Right lung (tissue), 5 donors: ENCODE data around the gene STXBP6. TPM values are rescaled to one million over a fixed set of nuclear protein-coding genes. Genes with fewer than 3 reads are reported as not detected.
"Not testable (repeated sequence)": the region's sequence is repeated elsewhere in the genome, so short reads cannot be mapped to it uniquely, and the experiment has no call there.

Experiments used
- DNase-seq, 2 donors: peaks; one replicate each; pipeline ENCODE4 v3.0.0-alpha.2; 2013
- polyA plus RNA-seq, 5 donors: library from polyadenylated mRNA; unstranded; fragments of 120-200 nt; gene quantifications; one replicate each; pipeline versions ENCODE4 v1.2.1 to v1.2.3, GENCODE V29; 2013; ENCODE audit warnings: inconsistent platforms in 1 of 5, low replicate concordance in 1 of 5; ENCODE audit not compliant: insufficient read length in 5 of 5, insufficient read depth in 1 of 5

Gene STXBP6
- polyA plus RNA-seq, 5 donors = 39.1 to 61.9 (median 50.3) TPM

- not testable (repeated sequence) for DNase-seq
These were observed 213.6 kb downstream of the STXBP6 start for GRCh38 chr14:24836324-24836723.

GRCh38 chr14:24834956-24835355 is 215.0 kb downstream of the STXBP6 start:
- DNase-seq = no peak

- DNase-seq = no peak
These were observed 216.6 kb downstream of the STXBP6 start for GRCh38 chr14:24833385-24833784.

GRCh38 chr14:24831677-24832076 is 218.3 kb downstream of the STXBP6 start:
- no peak for DNase-seq

GRCh38 chr14:24829862-24830261 is 220.1 kb downstream of the STXBP6 start:
- DNase-seq = no peak

GRCh38 chr14:24828486-24828885 is 221.5 kb downstream of the STXBP6 start:
- no peak for DNase-seq

GRCh38 chr14:24826390-24826789 is 223.6 kb downstream of the STXBP6 start:
- no peak for DNase-seq

GRCh38 chr14:24820616-24821015 is 229.3 kb downstream of the STXBP6 start:
- no peak for DNase-seq

- no peak for DNase-seq
These were observed 231.1 kb downstream of the STXBP6 start for GRCh38 chr14:24818823-24819341.

- no peak for DNase-seq
These were observed 231.7 kb downstream of the STXBP6 start for GRCh38 chr14:24818058-24818822.

- DNase-seq = no peak
These were observed 232.5 kb downstream of the STXBP6 start for GRCh38 chr14:24817212-24818057.

GRCh38 chr14:24816929-24817211 is 233.1 kb downstream of the STXBP6 start:
- no peak for DNase-seq

GRCh38 chr14:24816011-24816928 is 233.7 kb downstream of the STXBP6 start:
- DNase-seq = no peak

GRCh38 chr14:24815543-24815942 is 234.4 kb downstream of the STXBP6 start:
- no peak for DNase-seq

GRCh38 chr14:24814944-24815343 is 235.0 kb downstream of the STXBP6 start:
- DNase-seq = no peak

- DNase-seq = no peak
These were observed 235.6 kb downstream of the STXBP6 start for GRCh38 chr14:24814346-24814745.

GRCh38 chr14:24813819-24814259 is 236.1 kb downstream of the STXBP6 start:
- no peak for DNase-seq

- no peak for DNase-seq
These were observed 236.7 kb downstream of the STXBP6 start for GRCh38 chr14:24813089-24813815.

GRCh38 chr14:24809135-24809534 is 240.8 kb downstream of the STXBP6 start:
- no peak for DNase-seq

- no peak for DNase-seq
These were observed 241.5 kb downstream of the STXBP6 start for GRCh38 chr14:24808412-24808811.

- DNase-seq = peak in 1 of 2 donors; percentile 51
These were observed 243.8 kb downstream of the STXBP6 start for GRCh38 chr14:24806061-24806678.
